GM19452 (cell line): ENCODE results near the gene PJVK.

ENCODE experiments used
- ATAC-seq: cut with Tn5 transposase; IDR thresholded peaks from one replicate; pipeline ENCODE4 v1.9.1; 2021; ENCODE audit not compliant: unreplicated experiment

Gene PJVK

DNA sequence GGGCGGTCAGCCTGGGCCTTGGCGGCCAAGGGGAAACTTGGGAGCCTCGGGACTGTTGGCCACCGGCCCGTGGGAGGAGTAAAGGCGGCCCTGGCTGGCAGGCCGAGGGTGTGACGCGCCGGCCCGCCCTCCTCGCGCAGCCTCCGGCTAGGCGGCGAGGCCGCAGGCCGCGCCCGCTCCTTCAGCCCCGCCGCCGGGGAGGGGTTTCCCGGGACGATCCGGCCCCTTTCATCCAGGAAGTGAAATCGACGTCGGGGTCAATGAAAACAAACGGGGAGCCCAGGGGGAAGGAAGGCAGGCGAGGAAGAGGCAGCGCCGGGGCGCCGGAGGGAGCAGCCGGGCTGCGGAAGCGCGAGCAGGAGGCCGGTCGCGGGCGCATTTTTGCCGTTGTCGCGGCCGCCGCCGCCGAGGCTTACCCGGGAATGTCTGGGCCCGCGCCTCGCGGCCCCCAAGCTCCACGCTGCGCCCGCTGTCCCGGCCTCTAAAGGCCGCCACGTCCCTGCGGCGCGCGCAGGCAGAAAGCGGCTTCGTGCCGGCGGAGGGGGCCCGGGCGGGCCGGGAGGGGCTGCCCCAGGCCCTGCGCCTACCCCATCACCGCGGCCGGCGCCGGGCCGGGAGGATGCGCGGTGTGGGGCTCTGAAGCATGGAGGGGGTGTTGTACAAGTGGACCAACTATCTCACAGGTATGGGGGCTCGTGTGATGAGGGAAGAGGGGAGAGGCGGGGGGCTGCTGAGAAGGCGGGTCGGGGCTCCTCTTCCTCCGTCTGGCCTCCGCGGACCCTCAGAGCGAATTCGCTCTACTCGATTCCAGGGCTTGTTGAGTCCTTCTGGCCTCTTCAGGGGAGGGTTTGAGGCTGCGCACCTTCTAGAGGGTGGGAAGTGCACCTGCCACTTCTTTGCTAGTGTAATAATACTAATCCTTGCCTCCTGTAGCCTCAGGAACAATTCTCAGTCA, 29.3 kb downstream of the PJVK start, which contains the start of gene PLEKHA3:
Gene PLEKHA3, plus strand, starts transcription at position 231 of the 955 bp plus-strand sequence. Its CDS starts 413 bp downstream, at position 644.
- ATAC-seq = peak; percentile 59

DNA sequence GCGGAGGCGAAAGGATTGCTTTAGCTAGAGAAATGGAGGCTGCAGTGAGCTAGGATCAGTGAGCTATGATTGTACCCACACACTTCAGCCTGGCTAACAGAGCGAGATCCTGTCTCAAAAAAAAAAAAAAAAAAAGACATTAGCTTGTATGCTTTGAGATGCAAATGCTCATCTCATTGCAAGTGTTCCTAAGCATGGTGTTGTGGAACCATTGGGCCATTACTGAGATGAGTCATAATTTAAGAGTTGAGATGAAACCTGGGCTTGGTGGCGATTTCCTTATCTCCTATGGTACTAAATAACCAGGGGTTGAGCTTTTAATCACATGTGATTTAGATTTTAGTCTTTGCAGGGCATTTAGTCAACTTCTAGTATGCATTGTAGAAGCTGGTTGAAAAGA, 31.3 kb downstream of the PJVK start:
- peak; percentile 34 for ATAC-seq

GRCh38 chr2:178484245-178485041, 33.3 kb downstream of the PJVK start:
- ATAC-seq = no peak

- no peak for ATAC-seq
These were observed 34.2 kb downstream of the PJVK start for GRCh38 chr2:178485356-178485755.

GRCh38 chr2:178491612-178492011, 40.4 kb downstream of the PJVK start:
- no peak for ATAC-seq

- ATAC-seq = no peak
These were observed 44.9 kb downstream of the PJVK start for GRCh38 chr2:178496049-178496448.

DNA sequence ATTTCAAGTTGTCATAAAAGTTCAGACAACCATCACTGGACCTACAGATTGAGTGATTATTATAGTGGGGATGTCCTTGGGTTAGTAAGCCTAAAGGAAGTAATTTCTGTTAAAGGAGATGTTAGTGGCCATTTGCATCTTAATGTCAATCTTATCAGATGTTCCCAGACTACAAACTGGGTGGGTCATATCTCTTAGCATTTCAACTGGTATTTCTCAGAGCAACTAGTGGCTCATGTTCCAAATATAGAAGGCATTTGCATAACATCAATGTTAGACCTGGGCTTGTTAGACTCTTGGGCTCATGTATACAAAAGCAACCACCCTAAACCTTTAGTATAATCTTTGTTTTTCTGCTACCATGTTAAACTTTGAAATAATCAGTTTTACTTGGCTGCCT, 47.0 kb downstream of the PJVK start:
- ATAC-seq = no peak

GRCh38 chr2:178499640-178500039, 48.5 kb downstream of the PJVK start:
- no peak for ATAC-seq

DNA sequence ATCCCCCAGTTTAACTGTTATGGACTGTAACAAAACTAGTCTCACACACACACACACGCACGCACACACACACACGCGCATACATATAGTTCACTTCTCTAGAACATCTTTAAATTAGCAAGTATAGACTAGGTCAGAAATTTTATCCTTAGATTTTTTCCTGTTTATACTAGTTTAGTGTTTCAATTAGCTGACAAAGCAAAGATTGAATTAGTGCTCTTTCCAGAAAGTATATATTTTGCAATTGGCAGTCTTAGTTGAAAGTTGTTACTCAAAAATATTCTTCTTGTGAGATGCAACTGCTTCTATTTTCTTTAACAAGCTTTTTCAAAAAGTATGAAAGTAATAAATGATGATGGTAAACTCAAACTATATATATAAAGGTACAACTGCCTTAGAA, 51.6 kb downstream of the PJVK start:
- no peak for ATAC-seq

- ATAC-seq = no peak
These were observed 54.9 kb downstream of the PJVK start for GRCh38 chr2:178506101-178506500.

- ATAC-seq = no peak
These were observed 55.3 kb downstream of the PJVK start for GRCh38 chr2:178506524-178506923.

- ATAC-seq = no peak
These were observed 55.8 kb downstream of the PJVK start for GRCh38 chr2:178506949-178507348.

- no peak for ATAC-seq
These were observed 57.5 kb downstream of the PJVK start for GRCh38 chr2:178508646-178509045.

DNA sequence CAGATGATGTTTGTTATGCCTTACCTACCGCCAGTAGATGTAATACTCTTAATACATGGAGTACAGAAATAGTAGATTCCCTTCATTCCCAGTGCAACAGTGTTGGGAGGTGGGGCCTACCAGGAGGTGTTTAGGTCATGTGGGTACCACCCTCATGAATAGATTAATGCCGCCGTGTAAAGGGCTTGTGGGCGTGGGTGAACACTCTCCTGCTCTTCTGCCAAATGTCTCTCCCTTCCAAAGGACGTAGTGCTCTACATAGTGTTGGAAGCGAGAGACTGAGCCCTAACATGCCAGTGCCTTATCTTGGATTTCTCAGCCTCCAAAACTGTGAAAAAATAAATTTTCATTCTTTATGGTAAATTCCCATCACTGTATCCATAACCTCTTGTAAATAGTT, 59.2 kb downstream of the PJVK start:
- no peak for ATAC-seq
